GM23338 (cell line): Measurements from ENCODE around the gene SLC27A4. TPM values are rescaled to one million over a fixed set of nuclear protein-coding genes. Genes with fewer than 3 reads are reported as not detected.

ENCODE experiments used
- ATAC-seq: fragments of 200-7000 bp; cut with Tn5 transposase; 3 replicates; pipeline ENCODE4 v1.9.1; 2020
- DNase-seq: peaks from one replicate; pipeline ENCODE4 v3.0.0-alpha.2; 2015; ENCODE audit warnings: low spot score
- H2AFZ ChIP-seq: fragments of 200-600 bp; sonication (generic); 2 replicates; pipeline ENCODE4 v1.8.0; 2016; ENCODE audit warnings: antibody characterized with exemption, mild to moderate bottlenecking, moderate library complexity
- H3F3A ChIP-seq: fragments of 200-600 bp; sonication (generic); replicated peaks from 2 replicates; pipeline ENCODE4 v1.8.0; 2017; ENCODE audit warnings: antibody characterized with exemption, mixed run types, low read depth
- H3K27ac ChIP-seq: fragments of 200-600 bp; sonication (generic); 2 replicates; pipeline ENCODE4 v1.6.1; 2016; ENCODE audit warnings: low read depth
- H3K27me3 ChIP-seq: fragments of 200-600 bp; sonication (generic); 2 replicates; pipeline ENCODE4 v1.8.0; 2016; ENCODE audit warnings: mild to moderate bottlenecking, mixed run types, moderate library complexity; ENCODE audit not compliant: insufficient read depth
- H3K36me3 ChIP-seq: fragments of 200-600 bp; sonication (generic); 2 replicates; pipeline ENCODE4 v1.8.0; 2016; ENCODE audit warnings: mild to moderate bottlenecking; ENCODE audit not compliant: insufficient read depth
- H3K4me1 ChIP-seq: fragments of 200-600 bp; sonication (generic); 2 replicates; pipeline ENCODE4 v1.8.0; 2016; ENCODE audit warnings: mild to moderate bottlenecking, moderate library complexity; ENCODE audit not compliant: insufficient read depth
- H3K4me2 ChIP-seq: fragments of 200-600 bp; sonication (generic); 2 replicates; pipeline ENCODE4 v1.7.1; 2017; ENCODE audit warnings: mixed run types
- H3K4me3 ChIP-seq: fragments of 200-600 bp; sonication (generic); 2 replicates; pipeline ENCODE4 v1.6.1; 2016; ENCODE audit warnings: mixed run types
- H3K79me2 ChIP-seq: fragments of 200-600 bp; sonication (generic); replicated peaks from 2 replicates; pipeline ENCODE4 v1.8.0; 2017; ENCODE audit warnings: mild to moderate bottlenecking; ENCODE audit not compliant: insufficient read depth
- H3K9me2 ChIP-seq: fragments of 200-600 bp; sonication (generic); 2 replicates; pipeline ENCODE4 v1.8.0; 2017; ENCODE audit not compliant: insufficient read depth
- H4K20me1 ChIP-seq: fragments of 200-600 bp; sonication (generic); replicated peaks from 2 replicates; pipeline ENCODE4 v1.8.0; 2017; ENCODE audit warnings: mild to moderate bottlenecking; ENCODE audit not compliant: insufficient read depth
- H3K27ac Mint-ChIP-seq: 2 replicates; pipeline ENCODE4 v1.8.0; 2020; ENCODE audit warnings: inconsistent platforms, mild to moderate bottlenecking, moderate library complexity, mixed read lengths
- H3K27me3 Mint-ChIP-seq: 3 replicates; pipeline ENCODE4 v1.8.0; 2022; ENCODE audit warnings: low read depth, mild to moderate bottlenecking, moderate library complexity, mixed read lengths, inconsistent platforms; ENCODE audit not compliant: insufficient read depth, poor library complexity
- H3K36me3 Mint-ChIP-seq: 3 replicates; pipeline ENCODE4 v1.8.0; 2021; ENCODE audit warnings: low read depth, mild to moderate bottlenecking, inconsistent platforms, moderate library complexity, mixed read lengths
- H3K4me1 Mint-ChIP-seq: 3 replicates; pipeline ENCODE4 v1.8.0; 2020; ENCODE audit warnings: mild to moderate bottlenecking, inconsistent platforms, mixed read lengths
- H3K4me3 Mint-ChIP-seq: 3 replicates; pipeline ENCODE4 v1.8.0; 2021; ENCODE audit warnings: moderate library complexity, mild to moderate bottlenecking, inconsistent platforms, mixed read lengths
- H3K9me3 Mint-ChIP-seq: 3 replicates; pipeline ENCODE4 v1.8.0; 2020; ENCODE audit warnings: moderate library complexity, mild to moderate bottlenecking, inconsistent platforms, mixed read lengths
- CREB1 ChIP-seq: fragments of 250-450 bp; sonication (Bioruptor Pico); IDR thresholded peaks from 2 replicates; pipeline ENCODE4 v1.5.0; 2020; ENCODE audit warnings: low read depth, mild to moderate bottlenecking, moderate library complexity
- CTCF ChIP-seq, 2 experiments: fragments of 200-600 bp in 1 of 2; sonication (generic) in 1 of 2; conservative IDR thresholded peaks; 2 replicates each; pipeline versions ENCODE4 v1.5.1 to v1.6.1; 2016 to 2017; ENCODE audit warnings: antibody characterized with exemption in 2 of 2, low read depth in 2 of 2, mild to moderate bottlenecking in 2 of 2, moderate library complexity in 1 of 2
- EZH2 ChIP-seq: fragments of 200-600 bp; sonication (generic); IDR thresholded peaks from one replicate; pipeline ENCODE4 v1.8.0; 2017; ENCODE audit warnings: antibody characterized with exemption, mild to moderate bottlenecking, low read depth; ENCODE audit not compliant: unreplicated experiment
- EZH2phosphoT487 ChIP-seq: fragments of 200-600 bp; sonication (generic); IDR thresholded peaks from one replicate; pipeline ENCODE4 v1.8.1; 2018; ENCODE audit warnings: antibody characterized with exemption; ENCODE audit not compliant: unreplicated experiment
- JUNB ChIP-seq: IDR thresholded peaks from one replicate; pipeline ENCODE4 v1.6.1; 2016; ENCODE audit warnings: antibody characterized with exemption; ENCODE audit not compliant: unreplicated experiment
- NANOG ChIP-seq: IDR thresholded peaks from 2 replicates; pipeline ENCODE4 v1.6.1; 2016; ENCODE audit warnings: antibody characterized with exemption, borderline replicate concordance
- POLR2AphosphoS5 ChIP-seq: IDR thresholded peaks from 2 replicates; pipeline ENCODE4 v1.6.1; 2016; ENCODE audit warnings: antibody characterized with exemption, low read depth
- REST ChIP-seq: IDR thresholded peaks from one replicate; pipeline ENCODE4 v1.6.1; 2018; ENCODE audit warnings: antibody characterized with exemption; ENCODE audit not compliant: unreplicated experiment
- STAT1 ChIP-seq: IDR thresholded peaks from one replicate; pipeline ENCODE4 v1.6.1; 2016; ENCODE audit warnings: antibody characterized with exemption; ENCODE audit not compliant: unreplicated experiment
- ZNF114 ChIP-seq: fragments of 250-450 bp; sonication (Bioruptor Pico); IDR thresholded peaks from 2 replicates; pipeline ENCODE4 v1.5.0; 2020; ENCODE audit warnings: mild to moderate bottlenecking, moderate library complexity
- ZNF331 ChIP-seq: fragments of 250-450 bp; sonication (Bioruptor Pico); IDR thresholded peaks from 2 replicates; pipeline ENCODE4 v1.5.0; 2020; ENCODE audit warnings: low read depth, mild to moderate bottlenecking, moderate library complexity
- ZNF462 ChIP-seq: fragments of 250-450 bp; sonication (Bioruptor Pico); IDR thresholded peaks from 2 replicates; pipeline ENCODE4 v1.5.0; 2020; ENCODE audit warnings: mild to moderate bottlenecking, moderate library complexity
- polyA plus RNA-seq: library from polyadenylated mRNA; unstranded; fragments of >200 nt; fragmentation: Nextera tagmentation; extraction: Ambion mirVana; gene quantifications from 2 replicates; pipeline ENCODE4 v1.2.1, GENCODE V29; 2016
- total RNA-seq: library from RNA; depleted of rRNA; stranded (reverse); fragments of >200 nt; shearing (Covaris generic); gene quantifications from 2 replicates; pipeline ENCODE4 v1.2.3, GENCODE V29; 2014
- TF ChIP-seq, protein P1 (sequence below): IDR thresholded peaks from 2 replicates; pipeline ENCODE4 v1.6.1; 2016; ENCODE audit warnings: antibody characterized with exemption

SLC27A4 gene
- total and polyA plus RNA-seq, 2 experiments from 2014 or later, result 7.9 to 25.3 TPM

GRCh38 chr9:128369024-128369706 lies 28.8 kb downstream of the SLC27A4 start:
- Histone ChIP-seq H3K4me1 (peaks cover 22% of the 10 kb centered on the region), H4K20me1 (peaks cover 8% of the 10 kb centered on the region; the same call in 1 of the 2 replicates), H3K9me2 (no peaks in the 10 kb centered on the region), H3K27me3 (peaks cover 59% of the 10 kb centered on the region), H3K36me3 (no peaks in the 10 kb centered on the region), H3K4me3 (no peak overlapping the region), H3K27ac (no peak overlapping the region), H3K4me2 (no peak overlapping the region), H3K79me2 (peaks cover 20% of the 10 kb centered on the region), H2AFZ (no peak overlapping the region), H3F3A (peaks cover 12% of the 10 kb centered on the region)
- DNase-seq, result no peak
- Mint-ChIP-seq H3K36me3 (no peaks in the 10 kb centered on the region; the same call in 2 of the 3 replicates), H3K27ac (no peak overlapping the region), H3K9me3 (peaks cover 3% of the 10 kb centered on the region; the same call in 2 of the 3 replicates), H3K4me1 (peaks cover 32% of the 10 kb centered on the region), H3K27me3 (peaks cover 52% of the 10 kb centered on the region), H3K4me3 (no peak overlapping the region)
- no peak for TF ChIP-seq POLR2AphosphoS5
- no peak for TF ChIP-seq STAT1
- TF ChIP-seq CREB1 (CRISPR knock-in tag), result no peak
- no peak for TF ChIP-seq EZH2phosphoT487
- TF ChIP-seq, protein P1, sequence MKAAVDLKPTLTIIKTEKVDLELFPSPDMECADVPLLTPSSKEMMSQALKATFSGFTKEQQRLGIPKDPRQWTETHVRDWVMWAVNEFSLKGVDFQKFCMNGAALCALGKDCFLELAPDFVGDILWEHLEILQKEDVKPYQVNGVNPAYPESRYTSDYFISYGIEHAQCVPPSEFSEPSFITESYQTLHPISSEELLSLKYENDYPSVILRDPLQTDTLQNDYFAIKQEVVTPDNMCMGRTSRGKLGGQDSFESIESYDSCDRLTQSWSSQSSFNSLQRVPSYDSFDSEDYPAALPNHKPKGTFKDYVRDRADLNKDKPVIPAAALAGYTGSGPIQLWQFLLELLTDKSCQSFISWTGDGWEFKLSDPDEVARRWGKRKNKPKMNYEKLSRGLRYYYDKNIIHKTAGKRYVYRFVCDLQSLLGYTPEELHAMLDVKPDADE, result no peak
- no peak for TF ChIP-seq JUNB
- no peak for TF ChIP-seq ZNF331 (CRISPR knock-in tag)
- TF ChIP-seq REST, result no peak
- no peak for TF ChIP-seq NANOG
- TF ChIP-seq CTCF (conservative IDR thresholded peaks at IDR 0.05; ENCODE audit: low read depth in 2 of 2), result no peak
- no peak for TF ChIP-seq EZH2
- TF ChIP-seq ZNF462, result no peak
- no peak for TF ChIP-seq ZNF114 (CRISPR knock-in tag)
- ATAC-seq, result no peak
